GM12801 (cell line): ENCODE results near the gene TENM3.

Experiments
- CTCF ChIP-seq: IDR thresholded peaks from one replicate; pipeline ENCODE4 v1.5.1; 2011; ENCODE audit warnings: control low read depth; ENCODE audit not compliant: insufficient read length; ENCODE audit errors: extremely low read depth

TENM3 gene

DNA sequence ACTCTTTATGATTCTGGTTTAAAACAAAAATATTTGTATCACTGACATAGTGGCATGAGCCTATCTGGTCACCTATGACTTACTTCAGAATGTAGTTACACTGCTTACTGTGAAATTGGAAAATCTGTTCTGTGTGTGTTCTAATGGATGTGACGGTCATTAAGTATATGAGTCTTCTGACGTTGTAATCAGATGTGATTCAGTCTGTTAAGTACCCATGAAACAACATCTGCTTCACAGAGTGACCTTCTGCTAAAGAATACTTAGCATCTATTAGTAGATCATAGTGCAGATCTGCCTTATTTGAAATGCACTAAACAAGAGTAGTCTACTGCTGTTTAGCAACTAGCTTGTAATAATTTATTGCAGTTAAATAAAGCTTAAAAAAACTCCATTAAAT lies 356.9 kb downstream of the TENM3 start:
- no peak for TF ChIP-seq CTCF

DNA sequence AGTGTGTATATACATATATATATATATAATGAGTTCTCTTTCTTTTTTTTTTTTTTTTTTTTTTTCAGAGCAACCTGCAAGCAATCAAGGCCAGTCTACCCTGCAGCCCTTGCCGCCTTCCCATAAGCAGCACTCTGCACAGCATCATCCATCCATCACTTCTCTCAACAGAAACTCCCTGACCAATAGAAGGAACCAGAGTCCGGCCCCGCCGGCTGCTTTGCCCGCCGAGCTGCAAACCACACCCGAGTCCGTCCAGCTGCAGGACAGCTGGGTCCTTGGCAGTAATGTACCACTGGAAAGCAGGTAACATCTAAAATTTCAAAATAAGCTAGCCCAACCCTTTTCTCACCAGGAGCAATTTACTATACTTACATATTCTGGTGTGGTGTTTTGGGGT lies 357.7 kb downstream of the TENM3 start:
- TF ChIP-seq CTCF = no peak

GRCh38 chr4:182604161-182604622 lies 361.0 kb downstream of the TENM3 start:
- TF ChIP-seq CTCF = no peak

- TF ChIP-seq CTCF = no peak
Observed at GRCh38 chr4:182604953-182605352, 361.8 kb downstream of the TENM3 start.

- TF ChIP-seq CTCF = no peak
Observed at GRCh38 chr4:182608525-182608924, 365.3 kb downstream of the TENM3 start.

GRCh38 chr4:182616476-182616875 lies 373.3 kb downstream of the TENM3 start:
- no peak for TF ChIP-seq CTCF

DNA sequence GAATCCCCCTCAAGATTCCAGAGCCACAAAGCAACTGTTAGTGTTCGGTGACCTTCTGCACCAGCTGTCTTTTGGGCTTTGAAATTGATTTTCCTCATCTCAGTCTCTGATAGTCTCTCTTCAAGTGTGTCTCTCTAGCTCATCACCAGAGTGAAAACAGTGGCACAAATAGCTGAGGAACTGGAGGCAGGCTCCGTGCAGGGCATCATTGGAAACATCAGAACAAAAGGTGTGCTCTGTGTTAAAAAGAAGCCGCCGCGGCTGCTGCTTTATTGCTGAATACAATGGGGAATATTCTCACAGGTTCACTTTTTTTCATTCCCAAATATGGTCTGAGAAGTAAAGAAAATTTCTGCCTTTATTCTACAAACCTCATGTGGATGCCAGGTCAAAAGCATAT lies 376.5 kb downstream of the TENM3 start:
- no peak for TF ChIP-seq CTCF
